HEK293 (cell line): ENCODE data around the gene VEGFC.

Experiments
- CTCF ChIA-PET: fragments of 350-600 bp; formaldehyde crosslinking; extraction: SDS; loops from one replicate; lab custom pipeline; 2021; ENCODE audit warnings: antibody characterized with exemption; lab: Yijun Ruan, JAX
- POLR2A ChIA-PET: fragments of 300-600 bp; formaldehyde crosslinking; extraction: SDS; loops from one replicate; lab custom pipeline; 2020; ENCODE audit warnings: antibody characterized with exemption, inconsistent platforms; lab: Yijun Ruan, JAX
- H3K27ac ChIP-seq: fragments of 200-500 bp; sonication (Bioruptor generic); 2 replicates; pipeline ENCODE4 v1.5.1; 2014; ENCODE audit warnings: low read depth, low read length, control low read depth, inconsistent platforms; ENCODE audit errors: extremely low read depth
- H3K36me3 ChIP-seq, 2 experiments: fragments of 200-500 bp in 1 of 2; sonication (Bioruptor generic) in 1 of 2; 1 replicate in 1 of 2; 2 replicates in 1 of 2; pipeline ENCODE4 v1.5.1; 2014 to 2017; ENCODE audit warnings: inconsistent platforms in 2 of 2, low read length in 2 of 2; ENCODE audit not compliant: control insufficient read depth in 2 of 2, insufficient read depth in 1 of 2
- H3K4me1 ChIP-seq: fragments of 200-500 bp; sonication (Bioruptor generic); 2 replicates; pipeline ENCODE4 v1.5.1; 2014; ENCODE audit warnings: mild to moderate bottlenecking, low read length, inconsistent platforms; ENCODE audit not compliant: control insufficient read depth, insufficient read depth
- H3K4me3 ChIP-seq: 2 replicates; pipeline ENCODE4 v1.5.1; 2011; ENCODE audit warnings: low read depth, mild to moderate bottlenecking, control low read depth, low read length, moderate library complexity
- H3K9me3 ChIP-seq: fragments of 200-500 bp; sonication (Bioruptor generic); 2 replicates; pipeline ENCODE4 v1.5.1; 2014; ENCODE audit warnings: low read depth, low read length, inconsistent platforms; ENCODE audit not compliant: control insufficient read depth, insufficient read depth
- KLF10 ChIP-seq: fragments of 450-650 bp; IDR thresholded peaks from 2 replicates; pipeline ENCODE4 v1.5.1; 2018; ENCODE audit warnings: missing biosample characterization, mild to moderate bottlenecking, missing genetic modification characterization
- WT1 ChIP-seq: fragments of 450-650 bp; formaldehyde crosslinking; IDR thresholded peaks from 2 replicates; pipeline ENCODE4 v1.5.1; 2016; ENCODE audit warnings: missing biosample characterization, missing genetic modification characterization
- ZBTB21 ChIP-seq: fragments of 450-650 bp; formaldehyde crosslinking; IDR thresholded peaks from 2 replicates; pipeline ENCODE4 v1.5.1; 2017; ENCODE audit warnings: missing biosample characterization, missing genetic modification characterization
- ZNF10 ChIP-seq: fragments of 450-650 bp; formaldehyde crosslinking; IDR thresholded peaks from 2 replicates; pipeline ENCODE4 v1.5.1; 2017; ENCODE audit warnings: missing biosample characterization, missing genetic modification characterization
- ZNF121 ChIP-seq: fragments of 450-650 bp; formaldehyde crosslinking; IDR thresholded peaks from 2 replicates; pipeline ENCODE4 v1.5.1; 2016; ENCODE audit warnings: missing biosample characterization, missing genetic modification characterization
- ZNF138 ChIP-seq: fragments of 450-650 bp; formaldehyde crosslinking; IDR thresholded peaks from 2 replicates; pipeline ENCODE4 v1.5.1; 2016; ENCODE audit warnings: missing biosample characterization, missing genetic modification characterization, borderline replicate concordance
- ZNF23 ChIP-seq: fragments of 450-650 bp; formaldehyde crosslinking; IDR thresholded peaks from 2 replicates; pipeline ENCODE4 v1.5.1; 2016; ENCODE audit warnings: missing biosample characterization, missing genetic modification characterization, borderline replicate concordance
- ZNF335 ChIP-seq: fragments of 450-650 bp; formaldehyde crosslinking; conservative IDR thresholded peaks from 2 replicates; pipeline ENCODE4 v1.5.1; 2016; ENCODE audit warnings: missing biosample characterization, missing genetic modification characterization
- ZNF341 ChIP-seq: fragments of 450-650 bp; formaldehyde crosslinking; IDR thresholded peaks from 2 replicates; pipeline ENCODE4; 2016; ENCODE audit warnings: low read depth, missing biosample characterization, missing genetic modification characterization
- ZNF529 ChIP-seq: fragments of 450-650 bp; formaldehyde crosslinking; IDR thresholded peaks from 2 replicates; pipeline ENCODE4 v1.5.1; 2017; ENCODE audit warnings: missing genetic modification characterization, missing biosample characterization; ENCODE audit not compliant: insufficient replicate concordance
- ZNF707 ChIP-seq: fragments of 450-650 bp; formaldehyde crosslinking; IDR thresholded peaks from 2 replicates; pipeline ENCODE4 v1.5.1; 2016; ENCODE audit warnings: missing biosample characterization, missing genetic modification characterization
- ZNF776 ChIP-seq: fragments of 450-650 bp; formaldehyde crosslinking; IDR thresholded peaks from 2 replicates; pipeline ENCODE4 v1.5.0; 2017; ENCODE audit warnings: missing biosample characterization, missing genetic modification characterization, borderline replicate concordance
- ZNF785 ChIP-seq: fragments of 450-650 bp; formaldehyde crosslinking; IDR thresholded peaks from 2 replicates; pipeline ENCODE4 v1.5.1; 2016; ENCODE audit warnings: missing biosample characterization, missing genetic modification characterization
- TF ChIP-seq, protein P1 (sequence below): fragments of 450-650 bp; formaldehyde crosslinking; IDR thresholded peaks from 2 replicates; pipeline ENCODE4; 2016; ENCODE audit warnings: missing biosample characterization, missing genetic modification characterization
- TF ChIP-seq, protein P2 (sequence below): fragments of 450-650 bp; formaldehyde crosslinking; IDR thresholded peaks from 2 replicates; pipeline ENCODE4 v1.5.1; 2016; ENCODE audit warnings: missing biosample characterization, missing genetic modification characterization
- TF ChIP-seq, protein P3 (sequence below): fragments of 450-650 bp; formaldehyde crosslinking; IDR thresholded peaks from 2 replicates; pipeline ENCODE4 v1.5.1; 2016; ENCODE audit warnings: missing biosample characterization, missing genetic modification characterization
- TF ChIP-seq, protein P4 (sequence below): fragments of 450-650 bp; formaldehyde crosslinking; IDR thresholded peaks from 2 replicates; pipeline ENCODE4 v1.5.1; 2017; ENCODE audit warnings: missing biosample characterization, mild to moderate bottlenecking, missing genetic modification characterization, moderate library complexity
- TF ChIP-seq, protein P5 (sequence below): fragments of 450-650 bp; formaldehyde crosslinking; IDR thresholded peaks from 2 replicates; pipeline ENCODE4 v1.5.1; 2016; ENCODE audit warnings: missing biosample characterization, missing genetic modification characterization
- TF ChIP-seq, protein P6 (sequence below): fragments of 450-650 bp; formaldehyde crosslinking; IDR thresholded peaks from 2 replicates; pipeline ENCODE4 v1.5.1; 2016; ENCODE audit warnings: missing biosample characterization, missing genetic modification characterization
- TF ChIP-seq, protein P7 (sequence below): fragments of 450-650 bp; formaldehyde crosslinking; IDR thresholded peaks from 2 replicates; pipeline ENCODE4 v1.5.1; 2017; ENCODE audit warnings: missing biosample characterization, missing genetic modification characterization

Gene VEGFC

DNA sequence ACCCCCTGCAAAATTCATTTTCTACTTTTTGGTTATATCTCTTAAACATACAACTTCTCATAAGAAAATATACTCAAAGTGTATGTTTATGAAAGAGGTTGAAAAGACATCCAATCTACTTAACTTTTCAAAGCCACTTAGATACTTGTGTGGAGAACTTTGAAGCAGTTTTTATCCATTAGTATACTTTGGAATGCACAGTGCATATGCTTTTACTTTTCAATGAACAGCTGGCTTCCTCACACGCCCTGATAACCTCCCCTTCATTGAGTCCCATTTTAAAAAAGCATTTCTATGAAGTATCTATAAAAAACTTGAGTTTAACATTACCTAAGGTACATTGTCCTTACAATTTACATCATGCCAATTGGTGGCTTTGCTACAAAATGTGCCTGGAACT lies 73.8 kb downstream of the VEGFC start:
- Histone ChIP-seq H3K9me3 (no peaks in the 10 kb centered on the region), H3K27ac (no peak overlapping the region)
- TF ChIP-seq ZBTB21 (tag by site-specific recombination) (no peak), ZNF335 (no peak), ZNF529 (tag by site-specific recombination) (no peak), ZNF121 (tag by site-specific recombination) (no peak), ZNF341 (tag by site-specific recombination) (no peak), ZNF23 (no peak), ZNF138 (tag by site-specific recombination) (no peak), ZNF776 (tag by site-specific recombination) (no peak), WT1 (no peak), KLF10 (tag by site-specific recombination) (no peak), ZNF10 (tag by site-specific recombination) (no peak), ZNF707 (tag by site-specific recombination) (no peak), ZNF785 (tag by site-specific recombination) (no peak)
- TF ChIP-seq, protein P1, sequence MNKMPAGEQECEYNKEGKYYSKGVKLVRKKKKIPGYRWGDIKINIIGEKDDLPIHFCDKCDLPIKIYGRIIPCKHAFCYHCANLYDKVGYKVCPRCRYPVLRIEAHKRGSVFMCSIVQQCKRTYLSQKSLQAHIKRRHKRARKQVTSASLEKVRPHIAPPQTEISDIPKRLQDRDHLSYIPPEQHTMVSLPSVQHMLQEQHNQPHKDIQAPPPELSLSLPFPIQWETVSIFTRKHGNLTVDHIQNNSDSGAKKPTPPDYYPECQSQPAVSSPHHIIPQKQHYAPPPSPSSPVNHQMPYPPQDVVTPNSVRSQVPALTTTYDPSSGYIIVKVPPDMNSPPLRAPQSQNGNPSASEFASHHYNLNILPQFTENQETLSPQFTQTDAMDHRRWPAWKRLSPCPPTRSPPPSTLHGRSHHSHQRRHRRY (tag by site-specific recombination) = no peak
- TF ChIP-seq, protein P2, sequence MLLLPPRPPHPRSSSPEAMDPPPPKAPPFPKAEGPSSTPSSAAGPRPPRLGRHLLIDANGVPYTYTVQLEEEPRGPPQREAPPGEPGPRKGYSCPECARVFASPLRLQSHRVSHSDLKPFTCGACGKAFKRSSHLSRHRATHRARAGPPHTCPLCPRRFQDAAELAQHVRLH = no peak
- TF ChIP-seq, protein P3, sequence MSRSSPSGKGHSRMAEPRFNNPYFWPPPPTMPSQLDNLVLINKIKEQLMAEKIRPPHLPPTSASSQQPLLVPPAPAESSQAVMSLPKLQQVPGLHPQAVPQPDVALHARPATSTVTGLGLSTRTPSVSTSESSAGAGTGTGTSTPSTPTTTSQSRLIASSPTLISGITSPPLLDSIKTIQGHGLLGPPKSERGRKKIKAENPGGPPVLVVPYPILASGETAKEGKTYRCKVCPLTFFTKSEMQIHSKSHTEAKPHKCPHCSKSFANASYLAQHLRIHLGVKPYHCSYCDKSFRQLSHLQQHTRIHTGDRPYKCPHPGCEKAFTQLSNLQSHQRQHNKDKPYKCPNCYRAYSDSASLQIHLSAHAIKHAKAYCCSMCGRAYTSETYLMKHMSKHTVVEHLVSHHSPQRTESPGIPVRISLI (tag by site-specific recombination) = no peak
- TF ChIP-seq, protein P4, sequence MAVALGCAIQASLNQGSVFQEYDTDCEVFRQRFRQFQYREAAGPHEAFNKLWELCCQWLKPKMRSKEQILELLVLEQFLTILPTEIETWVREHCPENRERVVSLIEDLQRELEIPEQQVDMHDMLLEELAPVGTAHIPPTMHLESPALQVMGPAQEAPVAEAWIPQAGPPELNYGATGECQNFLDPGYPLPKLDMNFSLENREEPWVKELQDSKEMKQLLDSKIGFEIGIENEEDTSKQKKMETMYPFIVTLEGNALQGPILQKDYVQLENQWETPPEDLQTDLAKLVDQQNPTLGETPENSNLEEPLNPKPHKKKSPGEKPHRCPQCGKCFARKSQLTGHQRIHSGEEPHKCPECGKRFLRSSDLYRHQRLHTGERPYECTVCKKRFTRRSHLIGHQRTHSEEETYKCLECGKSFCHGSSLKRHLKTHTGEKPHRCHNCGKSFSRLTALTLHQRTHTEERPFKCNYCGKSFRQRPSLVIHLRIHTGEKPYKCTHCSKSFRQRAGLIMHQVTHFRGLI (tag by site-specific recombination) = no peak
- TF ChIP-seq, protein P5, sequence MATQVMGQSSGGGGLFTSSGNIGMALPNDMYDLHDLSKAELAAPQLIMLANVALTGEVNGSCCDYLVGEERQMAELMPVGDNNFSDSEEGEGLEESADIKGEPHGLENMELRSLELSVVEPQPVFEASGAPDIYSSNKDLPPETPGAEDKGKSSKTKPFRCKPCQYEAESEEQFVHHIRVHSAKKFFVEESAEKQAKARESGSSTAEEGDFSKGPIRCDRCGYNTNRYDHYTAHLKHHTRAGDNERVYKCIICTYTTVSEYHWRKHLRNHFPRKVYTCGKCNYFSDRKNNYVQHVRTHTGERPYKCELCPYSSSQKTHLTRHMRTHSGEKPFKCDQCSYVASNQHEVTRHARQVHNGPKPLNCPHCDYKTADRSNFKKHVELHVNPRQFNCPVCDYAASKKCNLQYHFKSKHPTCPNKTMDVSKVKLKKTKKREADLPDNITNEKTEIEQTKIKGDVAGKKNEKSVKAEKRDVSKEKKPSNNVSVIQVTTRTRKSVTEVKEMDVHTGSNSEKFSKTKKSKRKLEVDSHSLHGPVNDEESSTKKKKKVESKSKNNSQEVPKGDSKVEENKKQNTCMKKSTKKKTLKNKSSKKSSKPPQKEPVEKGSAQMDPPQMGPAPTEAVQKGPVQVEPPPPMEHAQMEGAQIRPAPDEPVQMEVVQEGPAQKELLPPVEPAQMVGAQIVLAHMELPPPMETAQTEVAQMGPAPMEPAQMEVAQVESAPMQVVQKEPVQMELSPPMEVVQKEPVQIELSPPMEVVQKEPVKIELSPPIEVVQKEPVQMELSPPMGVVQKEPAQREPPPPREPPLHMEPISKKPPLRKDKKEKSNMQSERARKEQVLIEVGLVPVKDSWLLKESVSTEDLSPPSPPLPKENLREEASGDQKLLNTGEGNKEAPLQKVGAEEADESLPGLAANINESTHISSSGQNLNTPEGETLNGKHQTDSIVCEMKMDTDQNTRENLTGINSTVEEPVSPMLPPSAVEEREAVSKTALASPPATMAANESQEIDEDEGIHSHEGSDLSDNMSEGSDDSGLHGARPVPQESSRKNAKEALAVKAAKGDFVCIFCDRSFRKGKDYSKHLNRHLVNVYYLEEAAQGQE (tag by site-specific recombination) = no peak
- TF ChIP-seq, protein P6, sequence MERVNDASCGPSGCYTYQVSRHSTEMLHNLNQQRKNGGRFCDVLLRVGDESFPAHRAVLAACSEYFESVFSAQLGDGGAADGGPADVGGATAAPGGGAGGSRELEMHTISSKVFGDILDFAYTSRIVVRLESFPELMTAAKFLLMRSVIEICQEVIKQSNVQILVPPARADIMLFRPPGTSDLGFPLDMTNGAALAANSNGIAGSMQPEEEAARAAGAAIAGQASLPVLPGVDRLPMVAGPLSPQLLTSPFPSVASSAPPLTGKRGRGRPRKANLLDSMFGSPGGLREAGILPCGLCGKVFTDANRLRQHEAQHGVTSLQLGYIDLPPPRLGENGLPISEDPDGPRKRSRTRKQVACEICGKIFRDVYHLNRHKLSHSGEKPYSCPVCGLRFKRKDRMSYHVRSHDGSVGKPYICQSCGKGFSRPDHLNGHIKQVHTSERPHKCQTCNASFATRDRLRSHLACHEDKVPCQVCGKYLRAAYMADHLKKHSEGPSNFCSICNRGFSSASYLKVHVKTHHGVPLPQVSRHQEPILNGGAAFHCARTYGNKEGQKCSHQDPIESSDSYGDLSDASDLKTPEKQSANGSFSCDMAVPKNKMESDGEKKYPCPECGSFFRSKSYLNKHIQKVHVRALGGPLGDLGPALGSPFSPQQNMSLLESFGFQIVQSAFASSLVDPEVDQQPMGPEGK (tag by site-specific recombination) = no peak
- TF ChIP-seq, protein P7, sequence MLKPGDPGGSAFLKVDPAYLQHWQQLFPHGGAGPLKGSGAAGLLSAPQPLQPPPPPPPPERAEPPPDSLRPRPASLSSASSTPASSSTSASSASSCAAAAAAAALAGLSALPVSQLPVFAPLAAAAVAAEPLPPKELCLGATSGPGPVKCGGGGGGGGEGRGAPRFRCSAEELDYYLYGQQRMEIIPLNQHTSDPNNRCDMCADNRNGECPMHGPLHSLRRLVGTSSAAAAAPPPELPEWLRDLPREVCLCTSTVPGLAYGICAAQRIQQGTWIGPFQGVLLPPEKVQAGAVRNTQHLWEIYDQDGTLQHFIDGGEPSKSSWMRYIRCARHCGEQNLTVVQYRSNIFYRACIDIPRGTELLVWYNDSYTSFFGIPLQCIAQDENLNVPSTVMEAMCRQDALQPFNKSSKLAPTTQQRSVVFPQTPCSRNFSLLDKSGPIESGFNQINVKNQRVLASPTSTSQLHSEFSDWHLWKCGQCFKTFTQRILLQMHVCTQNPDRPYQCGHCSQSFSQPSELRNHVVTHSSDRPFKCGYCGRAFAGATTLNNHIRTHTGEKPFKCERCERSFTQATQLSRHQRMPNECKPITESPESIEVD = no peak
- TF ChIP-seq, all 188 proteins: peak for 0
- ChIA-PET POLR2A (no interaction called here), CTCF (no interaction called here)
- Histone ChIP-seq H3K4me1 (no peaks in the 10 kb centered on the region), H3K4me3 (no peak overlapping the region), H3K36me3 (no peaks in the 10 kb centered on the region)
